Measurements from ENCODE around the gene NRARP. TPM values are rescaled to one million over a fixed set of nuclear protein-coding genes. Genes with fewer than 3 reads are reported as not detected.

NRARP gene
- total and polyA plus RNA-seq, 7 donors, result 0.73 to 7.5 (median 3.5) TPM

- peak overlapping the region; percentile 51 for H3K4me3 ChIP-seq
- no peaks in the 10 kb centered on the region for H3K36me3 ChIP-seq (ENCODE audit: insufficient read depth in 1 of 2, low read depth in 1 of 2)
- peak overlapping the region; percentile 30 for H3K27ac ChIP-seq
- peaks cover 9% of the 10 kb centered on the region for H3K4me1 ChIP-seq
- no peaks in the 10 kb centered on the region for H3K9me3 ChIP-seq
- intact Hi-C loops (cut with DNase I), result no loop called here
- no peak for TF ChIP-seq CTCF (IDR thresholded peaks at IDR 0.05)
- 27 to 45% (median 31%) methylated on average over 11 to 18 of the region's 18 CpGs for WGBS, 3 donors
- peaks cover 0 to 31% (median 13%) of the 10 kb centered on the region in 3 donors for H3K27me3 ChIP-seq (ENCODE audit: insufficient read depth in 3 of 3, low read length in 2 of 3)
- no peak for ATAC-seq
- DNase-seq, result peak in 1 of 2 donors; percentile 42
Measured at GRCh38 chr9:137315581-137316011, 13.5 kb upstream of the NRARP start.

GRCh38 chr9:137314561-137315560 is 12.8 kb upstream of the NRARP start:
- intact Hi-C loops (cut with DNase I), result no loop called here
- ATAC-seq, result no peak
- no peak for TF ChIP-seq CTCF (IDR thresholded peaks at IDR 0.05)
- WGBS, 3 donors, result 67 to 71% (median 68%) methylated on average over 37 to 42 of the region's 42 CpGs
- Histone ChIP-seq H3K36me3 (ENCODE audit: insufficient read depth in 1 of 2, low read depth in 1 of 2) (no peaks in the 10 kb centered on the region), H3K9me3 (no peaks in the 10 kb centered on the region), H3K27me3 (ENCODE audit: insufficient read depth in 3 of 3, low read length in 2 of 3) (peaks cover 0 to 31% (median 15%) of the 10 kb centered on the region in 3 donors), H3K4me3 (no peak overlapping the region), H3K27ac (peak overlapping the region; percentile 30), H3K4me1 (peaks cover 9% of the 10 kb centered on the region)
- peak in 1 of 2 donors; percentile 53 for DNase-seq

- H3K4me1 ChIP-seq, result peaks cover 5% of the 10 kb centered on the region
- H3K9me3 ChIP-seq, result no peaks in the 10 kb centered on the region
- ATAC-seq (no peak), DNase-seq (peak in 1 of 2 donors; percentile 47)
- H3K27me3 ChIP-seq (ENCODE audit: insufficient read depth in 3 of 3, low read length in 2 of 3), result peaks cover 0 to 31% (median 15%) of the 10 kb centered on the region in 3 donors
- intact Hi-C loops (cut with DNase I), result no loop called here
- WGBS, 3 donors, result 71 to 85% (median 84%) methylated on average over 20 to 24 of the region's 24 CpGs
- H3K27ac ChIP-seq, result no peak overlapping the region
- no peak for TF ChIP-seq CTCF (IDR thresholded peaks at IDR 0.05)
- no peak overlapping the region for H3K4me3 ChIP-seq
- H3K36me3 ChIP-seq (ENCODE audit: insufficient read depth in 1 of 2, low read depth in 1 of 2), result no peaks in the 10 kb centered on the region
Measured at GRCh38 chr9:137313956-137314560, 12.0 kb upstream of the NRARP start.

GRCh38 chr9:137313326-137313936 is 11.4 kb upstream of the NRARP start:
- Histone ChIP-seq H3K4me1 (no peaks in the 10 kb centered on the region), H3K4me3 (no peak overlapping the region), H3K9me3 (no peaks in the 10 kb centered on the region), H3K36me3 (ENCODE audit: insufficient read depth in 1 of 2, low read depth in 1 of 2) (no peaks in the 10 kb centered on the region), H3K27me3 (ENCODE audit: insufficient read depth in 3 of 3, low read length in 2 of 3) (peaks cover 0 to 31% (median 15%) of the 10 kb centered on the region in 3 donors), H3K27ac (no peak overlapping the region)
- intact Hi-C loops (cut with DNase I), result no loop called here
- WGBS, 3 donors, result 75 to 83% (median 82%) methylated on average over 8 to 9 of the region's 9 CpGs
- ATAC-seq (no peak), DNase-seq (peak in 1 of 2 donors; percentile 44)
- no peak for TF ChIP-seq CTCF (IDR thresholded peaks at IDR 0.05)
